Measurements from ENCODE around the gene HMGA1. TPM values are rescaled to one million over a fixed set of nuclear protein-coding genes. Genes with fewer than 3 reads are reported as not detected.
A peak's percentile ranks its signal among the peaks of the same experiment; 100 is the strongest.

Gene HMGA1
- total and polyA plus RNA-seq, 2 of the 13 experiments (the other 11 are each of a cell fraction or from before 2014, with no cell fraction given), result 117 to 145 TPM

DNA sequence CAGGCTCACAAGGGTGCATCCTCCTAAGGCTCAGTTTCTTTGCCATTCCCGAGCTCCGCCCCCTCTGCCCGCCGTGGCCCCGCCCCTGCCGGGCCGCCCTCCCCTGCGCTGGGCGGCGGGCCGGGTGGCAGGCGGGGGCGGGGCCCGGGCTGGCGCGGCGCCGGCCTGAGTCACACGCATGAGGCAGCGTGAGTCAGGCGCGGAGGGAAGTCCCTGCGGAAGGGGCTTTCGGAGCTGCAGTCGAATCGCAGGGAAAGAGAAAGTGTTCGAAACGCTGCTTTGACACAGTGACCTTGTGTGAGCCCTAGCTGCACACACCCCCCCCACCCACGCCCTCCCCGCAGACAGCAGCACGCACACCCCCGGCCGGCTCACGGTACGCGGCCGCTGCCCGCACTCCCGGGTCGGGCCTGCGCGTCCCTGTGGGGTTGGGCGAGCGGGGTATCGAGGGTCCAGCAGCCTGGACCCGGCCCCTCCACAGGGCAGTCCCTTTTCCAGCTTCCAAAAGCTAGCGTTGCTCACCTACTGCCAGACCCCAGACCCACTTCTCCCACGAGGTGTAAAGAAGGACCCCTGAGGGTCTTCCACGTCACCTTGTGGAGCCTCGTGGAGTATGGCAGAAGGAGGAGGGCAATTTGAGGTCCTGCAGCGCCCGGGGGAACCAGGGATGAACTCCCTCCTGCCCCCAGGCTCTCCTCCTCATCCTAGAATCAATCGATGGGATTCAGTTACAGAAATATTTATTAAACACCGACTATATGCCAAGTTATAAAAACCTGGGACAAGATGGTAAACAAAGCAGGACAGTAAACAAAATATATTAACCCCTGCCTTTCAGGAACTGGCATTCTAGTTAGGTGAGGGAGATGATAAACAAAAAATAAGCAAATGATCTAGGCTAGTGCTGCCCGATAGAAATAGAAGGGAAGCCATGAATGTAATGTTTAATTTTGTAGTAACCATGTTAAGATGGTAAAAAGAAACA is 12.4 kb upstream of the HMGA1 start (continued):
- TF ChIP-seq, protein P1, sequence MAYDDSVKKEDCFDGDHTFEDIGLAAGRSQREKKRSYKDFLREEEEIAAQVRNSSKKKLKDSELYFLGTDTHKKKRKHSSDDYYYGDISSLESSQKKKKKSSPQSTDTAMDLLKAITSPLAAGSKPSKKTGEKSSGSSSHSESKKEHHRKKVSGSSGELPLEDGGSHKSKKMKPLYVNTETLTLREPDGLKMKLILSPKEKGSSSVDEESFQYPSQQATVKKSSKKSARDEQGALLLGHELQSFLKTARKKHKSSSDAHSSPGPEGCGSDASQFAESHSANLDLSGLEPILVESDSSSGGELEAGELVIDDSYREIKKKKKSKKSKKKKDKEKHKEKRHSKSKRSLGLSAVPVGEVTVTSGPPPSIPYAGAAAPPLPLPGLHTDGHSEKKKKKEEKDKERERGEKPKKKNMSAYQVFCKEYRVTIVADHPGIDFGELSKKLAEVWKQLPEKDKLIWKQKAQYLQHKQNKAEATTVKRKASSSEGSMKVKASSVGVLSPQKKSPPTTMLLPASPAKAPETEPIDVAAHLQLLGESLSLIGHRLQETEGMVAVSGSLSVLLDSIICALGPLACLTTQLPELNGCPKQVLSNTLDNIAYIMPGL (CRISPR knock-in tag; IDR thresholded peaks at IDR 0.05; ENCODE audit: borderline replicate concordance in 1 of 2, low read depth in 1 of 2), result peak; percentile 27 to 73; a peak in 3 of 4 replicates
- no peak for TF ChIP-seq ISX (CRISPR knock-in tag; conservative IDR thresholded peaks at IDR 0.05)
- no peak for TF ChIP-seq SIN3B (IDR thresholded peaks at IDR 0.05; ENCODE audit: low read length)
- TF ChIP-seq ELK4 (CRISPR knock-in tag; IDR thresholded peaks at IDR 0.05; ENCODE audit: borderline replicate concordance), result no peak
- 0 out of 2 replicates have a peak, but pooled peaks have one; percentile 39 for TF ChIP-seq SMAD3 (CRISPR knock-in tag; IDR thresholded peaks at IDR 0.05)
- no peak for TF ChIP-seq MED8 (CRISPR knock-in tag; IDR thresholded peaks at IDR 0.05; ENCODE audit: insufficient replicate concordance)
- TF ChIP-seq TCF12 (IDR thresholded peaks at IDR 0.05), result no peak
- TF ChIP-seq TCF12 (CRISPR knock-in tag; IDR thresholded peaks at IDR 0.05), result 0 out of 2 replicates have a peak, but pooled peaks have one; percentile 26
- TF ChIP-seq ZSCAN9 (CRISPR knock-in tag; IDR thresholded peaks at IDR 0.05; ENCODE audit: borderline replicate concordance), result no peak
- TF ChIP-seq SRSF4 (IDR thresholded peaks at IDR 0.05; ENCODE audit: low read depth, low read length, poor library complexity, severe bottlenecking), result no peak
- TF ChIP-seq AKAP8 (CRISPR knock-in tag; IDR thresholded peaks at IDR 0.05), result no peak
- 0 out of 2 replicates have a peak, but pooled peaks have one; percentile 48 for TF ChIP-seq PRDM10 (CRISPR knock-in tag; IDR thresholded peaks at IDR 0.05; ENCODE audit: low read depth)
- TF ChIP-seq ZSCAN25 (CRISPR knock-in tag; IDR thresholded peaks at IDR 0.05), result peak; percentile 77; the same call in 1 of the 2 replicates
- TF ChIP-seq ERF (CRISPR knock-in tag; IDR thresholded peaks at IDR 0.05), result no peak; the same call in 1 of the 2 replicates
- TF ChIP-seq ZNF709 (CRISPR knock-in tag; IDR thresholded peaks at IDR 0.05), result no peak
- no peak for TF ChIP-seq NFIB (CRISPR knock-in tag; IDR thresholded peaks at IDR 0.05; ENCODE audit: borderline replicate concordance)
- no peak for TF ChIP-seq SMARCC2 (IDR thresholded peaks at IDR 0.05)
- no peak for TF ChIP-seq ATM (IDR thresholded peaks at IDR 0.05; ENCODE audit: borderline replicate concordance)
- peak; percentile 89 for TF ChIP-seq FOSL2 (CRISPR knock-in tag; IDR thresholded peaks at IDR 0.05)
- TF ChIP-seq, protein P2, sequence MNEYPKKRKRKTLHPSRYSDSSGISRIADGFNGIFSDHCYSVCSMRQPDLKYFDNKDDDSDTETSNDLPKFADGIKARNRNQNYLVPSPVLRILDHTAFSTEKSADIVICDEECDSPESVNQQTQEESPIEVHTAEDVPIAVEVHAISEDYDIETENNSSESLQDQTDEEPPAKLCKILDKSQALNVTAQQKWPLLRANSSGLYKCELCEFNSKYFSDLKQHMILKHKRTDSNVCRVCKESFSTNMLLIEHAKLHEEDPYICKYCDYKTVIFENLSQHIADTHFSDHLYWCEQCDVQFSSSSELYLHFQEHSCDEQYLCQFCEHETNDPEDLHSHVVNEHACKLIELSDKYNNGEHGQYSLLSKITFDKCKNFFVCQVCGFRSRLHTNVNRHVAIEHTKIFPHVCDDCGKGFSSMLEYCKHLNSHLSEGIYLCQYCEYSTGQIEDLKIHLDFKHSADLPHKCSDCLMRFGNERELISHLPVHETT (CRISPR knock-in tag; conservative IDR thresholded peaks at IDR 0.05), result no peak
- TF ChIP-seq SMYD3 (CRISPR knock-in tag; IDR thresholded peaks at IDR 0.05), result no peak

Data from HepG2 (cell line).